ENCODE data around the gene SLC22A3. TPM values are rescaled to one million over a fixed set of nuclear protein-coding genes. Genes with fewer than 3 reads are reported as not detected.

SLC22A3 gene
- total and polyA plus RNA-seq, 2 donors from 2014 or later = 6.4 to 7.4 TPM

DNA sequence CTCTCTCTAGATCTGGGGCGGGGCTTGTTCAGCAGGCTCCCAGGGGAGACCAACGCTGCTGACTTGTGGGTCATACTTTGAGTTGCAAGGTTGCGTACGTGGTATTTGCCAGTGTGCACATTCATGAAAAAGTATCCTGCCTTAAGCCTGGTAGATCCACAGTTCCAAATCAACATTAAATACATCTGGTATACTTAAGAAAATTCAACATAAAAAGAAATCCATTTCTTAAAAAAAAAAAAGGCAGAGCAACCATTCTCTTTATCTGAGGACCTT is 81.4 kb downstream of the SLC22A3 start:
- Histone ChIP-seq H3K27ac (ENCODE audit: low read depth in 2 of 2, low read length in 2 of 2) (no peak overlapping the region), H3K27me3 (ENCODE audit: control insufficient read depth, insufficient read depth, low read length) (no peaks in the 10 kb centered on the region), H3K9ac (ENCODE audit: low read length in 3 of 3) (no peak overlapping the region), H3K4me1 (ENCODE audit: control insufficient read depth in 2 of 3, insufficient read depth in 2 of 3, low read depth in 1 of 3, low read length in 3 of 3) (peaks cover 0 to 9% (median 8%) of the 10 kb centered on the region in 3 donors), H3K4me3 (ENCODE audit: low read length in 3 of 3) (no peak overlapping the region), H3K9me3 (ENCODE audit: control insufficient read depth in 2 of 3, insufficient read depth in 1 of 3, low read length in 3 of 3) (no peaks in the 10 kb centered on the region), H3K36me3 (ENCODE audit: control insufficient read depth in 2 of 3, insufficient read depth in 3 of 3, low read length in 3 of 3) (no peaks in the 10 kb centered on the region)
- intact Hi-C loops (cut with DNase I) = no loop called here
- FAIRE-seq (no peak), DNase-seq (no peak)
- TF ChIP-seq, protein P1, sequence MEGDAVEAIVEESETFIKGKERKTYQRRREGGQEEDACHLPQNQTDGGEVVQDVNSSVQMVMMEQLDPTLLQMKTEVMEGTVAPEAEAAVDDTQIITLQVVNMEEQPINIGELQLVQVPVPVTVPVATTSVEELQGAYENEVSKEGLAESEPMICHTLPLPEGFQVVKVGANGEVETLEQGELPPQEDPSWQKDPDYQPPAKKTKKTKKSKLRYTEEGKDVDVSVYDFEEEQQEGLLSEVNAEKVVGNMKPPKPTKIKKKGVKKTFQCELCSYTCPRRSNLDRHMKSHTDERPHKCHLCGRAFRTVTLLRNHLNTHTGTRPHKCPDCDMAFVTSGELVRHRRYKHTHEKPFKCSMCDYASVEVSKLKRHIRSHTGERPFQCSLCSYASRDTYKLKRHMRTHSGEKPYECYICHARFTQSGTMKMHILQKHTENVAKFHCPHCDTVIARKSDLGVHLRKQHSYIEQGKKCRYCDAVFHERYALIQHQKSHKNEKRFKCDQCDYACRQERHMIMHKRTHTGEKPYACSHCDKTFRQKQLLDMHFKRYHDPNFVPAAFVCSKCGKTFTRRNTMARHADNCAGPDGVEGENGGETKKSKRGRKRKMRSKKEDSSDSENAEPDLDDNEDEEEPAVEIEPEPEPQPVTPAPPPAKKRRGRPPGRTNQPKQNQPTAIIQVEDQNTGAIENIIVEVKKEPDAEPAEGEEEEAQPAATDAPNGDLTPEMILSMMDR (IDR thresholded peaks at IDR 0.05; ENCODE audit: borderline replicate concordance, extremely low read depth, insufficient read depth) = no peak

DNA sequence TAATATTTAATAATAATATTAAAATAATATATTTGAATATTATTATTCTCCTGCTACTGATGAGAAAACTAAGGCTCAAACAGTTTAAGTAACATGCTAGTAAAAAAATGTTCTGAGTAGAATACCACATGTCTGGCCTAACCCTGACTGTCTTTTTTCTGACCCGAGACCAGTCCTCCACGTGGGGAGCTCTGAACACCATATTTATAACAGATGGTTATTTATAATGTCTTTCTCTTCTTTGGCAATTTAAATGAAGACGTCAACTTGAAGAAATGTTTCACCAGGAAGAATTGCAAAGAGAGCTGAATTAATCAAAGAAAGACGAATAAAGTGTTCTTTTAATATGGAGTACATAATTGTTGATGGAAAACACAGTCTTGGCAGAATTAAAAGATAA is 82.0 kb downstream of the SLC22A3 start:
- no peaks in the 10 kb centered on the region for H3K9me3 ChIP-seq (ENCODE audit: control insufficient read depth in 2 of 3, insufficient read depth in 1 of 3, low read length in 3 of 3)
- TF ChIP-seq, protein P1 (IDR thresholded peaks at IDR 0.05; ENCODE audit: borderline replicate concordance, extremely low read depth, insufficient read depth) = no peak
- no peak overlapping the region for H3K9ac ChIP-seq (ENCODE audit: low read length in 3 of 3)
- intact Hi-C loops (cut with DNase I) = no loop called here
- peaks cover 0 to 9% (median 8%) of the 10 kb centered on the region in 3 donors for H3K4me1 ChIP-seq (ENCODE audit: control insufficient read depth in 2 of 3, insufficient read depth in 2 of 3, low read depth in 1 of 3, low read length in 3 of 3)
- H3K36me3 ChIP-seq (ENCODE audit: control insufficient read depth in 2 of 3, insufficient read depth in 3 of 3, low read length in 3 of 3) = no peaks in the 10 kb centered on the region
- no peaks in the 10 kb centered on the region for H3K27me3 ChIP-seq (ENCODE audit: control insufficient read depth, insufficient read depth, low read length)
- DNase-seq (no peak), FAIRE-seq (no peak)
- no peak overlapping the region for H3K4me3 ChIP-seq (ENCODE audit: low read length in 3 of 3)
- H3K27ac ChIP-seq (ENCODE audit: low read depth in 2 of 2, low read length in 2 of 2) = peak overlapping the region in 1 of 2 donors; percentile 70

DNA sequence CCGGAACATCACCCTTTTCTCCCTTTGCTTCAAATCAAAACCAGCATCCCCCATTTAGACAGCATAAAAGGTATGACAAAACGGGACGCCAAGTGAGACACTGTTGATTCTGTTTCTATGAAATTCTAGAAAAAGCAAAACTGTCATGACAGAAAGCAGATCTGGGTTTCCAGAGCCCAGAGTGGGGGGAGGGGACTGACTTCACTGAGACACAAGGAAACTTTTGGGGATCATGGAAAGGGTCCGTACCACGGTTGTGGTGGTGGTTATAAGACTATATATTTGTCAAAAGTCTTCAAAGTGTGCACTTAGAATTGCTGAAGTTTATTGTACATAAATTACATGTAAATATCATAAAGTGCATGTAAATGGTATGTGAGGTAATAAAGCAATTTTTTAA is 82.6 kb downstream of the SLC22A3 start:
- H3K36me3 ChIP-seq (ENCODE audit: control insufficient read depth in 2 of 3, insufficient read depth in 3 of 3, low read length in 3 of 3) = no peaks in the 10 kb centered on the region
- H3K9me3 ChIP-seq (ENCODE audit: control insufficient read depth in 2 of 3, insufficient read depth in 1 of 3, low read length in 3 of 3) = no peaks in the 10 kb centered on the region
- H3K4me3 ChIP-seq (ENCODE audit: low read length in 3 of 3) = no peak overlapping the region
- DNase-seq (no peak), FAIRE-seq (no peak)
- no peaks in the 10 kb centered on the region for H3K27me3 ChIP-seq (ENCODE audit: control insufficient read depth, insufficient read depth, low read length)
- H3K9ac ChIP-seq (ENCODE audit: low read length in 3 of 3) = no peak overlapping the region
- intact Hi-C loops (cut with DNase I) = no loop called here
- TF ChIP-seq, protein P1 (IDR thresholded peaks at IDR 0.05; ENCODE audit: borderline replicate concordance, extremely low read depth, insufficient read depth) = no peak
- H3K4me1 ChIP-seq (ENCODE audit: control insufficient read depth in 2 of 3, insufficient read depth in 2 of 3, low read depth in 1 of 3, low read length in 3 of 3) = peaks cover 0 to 9% (median 8%) of the 10 kb centered on the region in 3 donors
- peak overlapping the region in 1 of 2 donors; percentile 70 for H3K27ac ChIP-seq (ENCODE audit: low read depth in 2 of 2, low read length in 2 of 2)

GRCh38 chr6:160431226-160431625 is 83.0 kb downstream of the SLC22A3 start:
- H3K27me3 ChIP-seq (ENCODE audit: control insufficient read depth, insufficient read depth, low read length) = no peaks in the 10 kb centered on the region
- peaks cover 0 to 9% (median 8%) of the 10 kb centered on the region in 3 donors for H3K4me1 ChIP-seq (ENCODE audit: control insufficient read depth in 2 of 3, insufficient read depth in 2 of 3, low read depth in 1 of 3, low read length in 3 of 3)
- H3K36me3 ChIP-seq (ENCODE audit: control insufficient read depth in 2 of 3, insufficient read depth in 3 of 3, low read length in 3 of 3) = no peaks in the 10 kb centered on the region
- H3K27ac ChIP-seq (ENCODE audit: low read depth in 2 of 2, low read length in 2 of 2) = no peak overlapping the region
- H3K9ac ChIP-seq (ENCODE audit: low read length in 3 of 3) = no peak overlapping the region
- TF ChIP-seq, protein P1 (IDR thresholded peaks at IDR 0.05; ENCODE audit: borderline replicate concordance, extremely low read depth, insufficient read depth) = no peak
- intact Hi-C loops (cut with DNase I) = no loop called here
- H3K9me3 ChIP-seq (ENCODE audit: control insufficient read depth in 2 of 3, insufficient read depth in 1 of 3, low read length in 3 of 3) = no peaks in the 10 kb centered on the region
- H3K4me3 ChIP-seq (ENCODE audit: low read length in 3 of 3) = no peak overlapping the region
- DNase-seq (peak in 2 of 5 donors; percentile 61 to 68), FAIRE-seq (no peak)
